GM15510 (cell line): ENCODE data around the gene ZNF107.

ENCODE experiments used
- POLR2A ChIP-seq: IDR thresholded peaks from 3 replicates; pipeline ENCODE4 v1.6.1; 2011; ENCODE audit warnings: borderline replicate concordance; ENCODE audit not compliant: insufficient read length; ENCODE audit errors: extremely low read depth

Gene ZNF107

DNA sequence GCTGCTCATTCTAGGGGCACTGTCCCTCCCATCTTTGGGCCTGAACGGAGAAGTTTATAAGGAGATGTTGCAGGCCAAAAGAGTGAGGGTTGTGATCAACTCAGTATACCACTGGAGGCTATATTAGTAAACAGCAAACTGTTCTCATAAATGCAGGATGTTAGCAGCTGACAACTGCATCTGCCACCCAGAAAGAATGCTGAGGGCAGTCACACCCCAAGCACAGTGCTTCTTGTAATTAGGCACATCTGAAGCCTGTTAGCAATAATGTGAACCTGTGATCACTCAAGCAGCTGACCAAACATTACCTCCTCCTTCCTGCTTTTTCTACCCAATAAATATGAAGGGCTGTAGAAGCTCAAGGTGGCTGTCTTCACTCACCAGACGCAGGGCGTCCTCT lies 89.9 kb downstream of the ZNF107 start:
- no peak for TF ChIP-seq POLR2A

DNA sequence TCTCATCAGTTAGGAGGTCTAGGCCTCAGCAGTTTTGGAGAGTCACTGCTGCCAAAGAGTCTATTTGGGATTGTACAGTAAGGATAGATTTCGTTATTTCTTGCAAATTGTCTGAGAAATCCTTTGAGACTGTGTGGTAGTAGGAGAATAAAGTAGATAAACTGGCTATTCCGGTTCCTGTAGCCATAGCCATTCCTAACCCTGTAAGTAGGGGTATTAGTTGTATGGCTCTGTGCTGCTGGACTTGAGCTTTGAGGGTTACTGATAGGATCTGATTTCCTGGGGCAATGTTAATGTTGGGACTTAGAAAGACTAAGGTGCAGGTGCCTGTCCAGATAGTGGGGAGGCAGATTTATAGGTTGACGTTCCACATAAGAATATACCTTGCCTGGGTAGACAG lies 92.2 kb downstream of the ZNF107 start:
- no peak for TF ChIP-seq POLR2A
